Fibroblast of skin of right biceps (primary cell): ENCODE data around the gene CSTF2.

Source experiments
- DNase-seq: peaks from one replicate; pipeline ENCODE4 v3.0.0-alpha.2; 2013

Gene CSTF2

GRCh38 chrX:100871594-100872560 is 51.7 kb downstream of the CSTF2 start:
- DNase-seq: peak; percentile 25

GRCh38 chrX:100874325-100874724 is 54.1 kb downstream of the CSTF2 start, which contains the start of gene NOX1:
Gene NOX1 (minus strand): TSS chrX:100874359. CDS start chrX:100874139, 220 bp downstream.
- no peak for DNase-seq

GRCh38 chrX:100880368-100880767 is 60.2 kb downstream of the CSTF2 start:
- DNase-seq: no peak

- DNase-seq: no peak
Measured at GRCh38 chrX:100883654-100884053, 63.5 kb downstream of the CSTF2 start.
